Suprapubic skin (tissue), 4 donors: ENCODE data around the gene RAB35. TPM values are rescaled to one million over a fixed set of nuclear protein-coding genes. Genes with fewer than 3 reads are reported as not detected.

Source experiments
- DNase-seq, 2 donors: peaks; one replicate each; pipeline ENCODE4 v3.0.0-alpha.2; 2019; ENCODE audit warnings: low spot score in 2 of 2
- H3K27ac ChIP-seq: fragments of 200-600 bp; sonication (generic); one replicate; pipeline ENCODE4 v1.5.1; 2019
- H3K27me3 ChIP-seq: fragments of 200-600 bp; sonication (generic); one replicate; pipeline ENCODE4 v1.5.1; 2019
- H3K36me3 ChIP-seq: fragments of 200-600 bp; sonication (generic); one replicate; pipeline ENCODE4 v1.5.1; 2019
- H3K4me1 ChIP-seq: fragments of 200-600 bp; sonication (generic); one replicate; pipeline ENCODE4 v1.5.1; 2019
- H3K4me3 ChIP-seq: fragments of 200-600 bp; sonication (generic); one replicate; pipeline ENCODE4 v1.5.1; 2019; ENCODE audit warnings: mild to moderate bottlenecking
- H3K9me3 ChIP-seq: fragments of 200-600 bp; sonication (generic); one replicate; pipeline ENCODE4 v1.5.1; 2019
- CTCF ChIP-seq, 2 donors: fragments of 200-600 bp in 1 of 2; fragments of 450-650 bp in 1 of 2; sonication (generic) in 1 of 2; IDR thresholded peaks; one replicate each; pipeline ENCODE4 v1.5.1; 2016 to 2019; ENCODE audit warnings: antibody characterized with exemption in 2 of 2, mild to moderate bottlenecking in 1 of 2, moderate library complexity in 1 of 2
- EP300 ChIP-seq: sonication (generic); formaldehyde crosslinking; IDR thresholded peaks from one replicate; pipeline ENCODE4 v1.6.1; 2017; ENCODE audit warnings: antibody characterized with exemption
- POLR2A ChIP-seq, 2 donors: fragments of 450-650 bp; IDR thresholded peaks; one replicate each; pipeline ENCODE4 v1.6.1; 2017; ENCODE audit warnings: antibody characterized with exemption in 2 of 2, mild to moderate bottlenecking in 2 of 2, moderate library complexity in 2 of 2
- POLR2AphosphoS5 ChIP-seq, 3 donors: sonication (generic); formaldehyde crosslinking; IDR thresholded peaks; one replicate each; pipeline ENCODE4 v1.6.1; 2017; ENCODE audit warnings: antibody characterized with exemption in 3 of 3
- whole genome bisulfite sequencing: methylation state at CpG from one replicate; pipeline ENCODE4 v1.1.5; 2018; 5-methylcytosine and 5-hydroxymethylcytosine counted together
- total RNA-seq, 4 donors: library from RNA; depleted of rRNA; stranded (reverse); fragments of >200 nt; gene quantifications; one replicate each; pipeline ENCODE4 v1.1.0, GENCODE V29; 2016

RAB35 gene
- total RNA-seq, 4 donors from 2014 or later = 30.0 to 39.6 (median 33.1) TPM

- H3K4me1 ChIP-seq = no peaks in the 10 kb centered on the region
- no peak overlapping the region for H3K27ac ChIP-seq
- DNase-seq = no peak
- H3K36me3 ChIP-seq = peaks cover 100% of the 10 kb centered on the region
- WGBS = 97% methylated on average over 15 of the region's 20 CpGs
- no peaks in the 10 kb centered on the region for H3K9me3 ChIP-seq
- no peaks in the 10 kb centered on the region for H3K27me3 ChIP-seq
- no peak overlapping the region for H3K4me3 ChIP-seq
- TF ChIP-seq CTCF (IDR thresholded peaks at IDR 0.05) (no peak), POLR2AphosphoS5 (IDR thresholded peaks at IDR 0.05) (no peak), POLR2A (IDR thresholded peaks at IDR 0.05) (no peak), EP300 (no peak)
These were observed 17.9 kb upstream of the RAB35 start for GRCh38 chr12:120134307-120134980.

GRCh38 chr12:120132863-120133385 lies 16.4 kb upstream of the RAB35 start:
- no peaks in the 10 kb centered on the region for H3K9me3 ChIP-seq
- WGBS = 74% methylated on average over 6 of the region's 6 CpGs
- H3K36me3 ChIP-seq = peaks cover 100% of the 10 kb centered on the region
- TF ChIP-seq POLR2AphosphoS5 (IDR thresholded peaks at IDR 0.05) (no peak), CTCF (IDR thresholded peaks at IDR 0.05) (no peak), POLR2A (IDR thresholded peaks at IDR 0.05) (no peak), EP300 (no peak)
- no peak overlapping the region for H3K4me3 ChIP-seq
- no peak overlapping the region for H3K27ac ChIP-seq
- DNase-seq = no peak
- H3K4me1 ChIP-seq = no peaks in the 10 kb centered on the region
- H3K27me3 ChIP-seq = no peaks in the 10 kb centered on the region

GRCh38 chr12:120132054-120132836 lies 15.7 kb upstream of the RAB35 start:
- H3K36me3 ChIP-seq = peaks cover 100% of the 10 kb centered on the region
- TF ChIP-seq EP300 (no peak), POLR2A (IDR thresholded peaks at IDR 0.05) (no peak), CTCF (IDR thresholded peaks at IDR 0.05) (no peak), POLR2AphosphoS5 (IDR thresholded peaks at IDR 0.05) (no peak)
- DNase-seq = no peak
- no peaks in the 10 kb centered on the region for H3K27me3 ChIP-seq
- no peaks in the 10 kb centered on the region for H3K9me3 ChIP-seq
- no peaks in the 10 kb centered on the region for H3K4me1 ChIP-seq
- 74% methylated on average over 9 of the region's 9 CpGs for WGBS
- H3K27ac ChIP-seq = no peak overlapping the region
- no peak overlapping the region for H3K4me3 ChIP-seq

GRCh38 chr12:120131116-120131515 lies 14.6 kb upstream of the RAB35 start:
- H3K27ac ChIP-seq = no peak overlapping the region
- H3K36me3 ChIP-seq = peaks cover 100% of the 10 kb centered on the region
- no peak overlapping the region for H3K4me3 ChIP-seq
- 100% methylated on average over 5 of the region's 15 CpGs for WGBS
- H3K4me1 ChIP-seq = no peaks in the 10 kb centered on the region
- DNase-seq = no peak
- H3K9me3 ChIP-seq = no peaks in the 10 kb centered on the region
- TF ChIP-seq POLR2AphosphoS5 (IDR thresholded peaks at IDR 0.05) = no peak
- no peak for TF ChIP-seq POLR2A (IDR thresholded peaks at IDR 0.05)
- no peak for TF ChIP-seq CTCF (IDR thresholded peaks at IDR 0.05)
- no peak for TF ChIP-seq EP300
- no peaks in the 10 kb centered on the region for H3K27me3 ChIP-seq

GRCh38 chr12:120130011-120130410 lies 13.5 kb upstream of the RAB35 start:
- H3K4me1 ChIP-seq = no peaks in the 10 kb centered on the region
- H3K4me3 ChIP-seq = no peak overlapping the region
- peaks cover 89% of the 10 kb centered on the region for H3K36me3 ChIP-seq
- H3K9me3 ChIP-seq = no peaks in the 10 kb centered on the region
- WGBS = 78% methylated on average over 4 of the region's 6 CpGs
- H3K27ac ChIP-seq = no peak overlapping the region
- no peak for DNase-seq
- TF ChIP-seq EP300 = no peak
- no peak for TF ChIP-seq CTCF (IDR thresholded peaks at IDR 0.05)
- TF ChIP-seq POLR2A (IDR thresholded peaks at IDR 0.05) = no peak
- TF ChIP-seq POLR2AphosphoS5 (IDR thresholded peaks at IDR 0.05) = no peak
- no peaks in the 10 kb centered on the region for H3K27me3 ChIP-seq
